ENCODE data around the gene APMAP. TPM values are rescaled to one million over a fixed set of nuclear protein-coding genes. Genes with fewer than 3 reads are reported as not detected.

APMAP gene
- total and polyA plus RNA-seq, 10 of the 15 experiments (the other 5 are each of a cell fraction or from before 2014, with no cell fraction given): 12.1 to 60.2 (median 32.7) TPM

GRCh38 chr20:25024171-25024570 lies 31.6 kb upstream of the APMAP start (continued):
- TF ChIP-seq RAD21 (IDR thresholded peaks at IDR 0.05; ENCODE audit: insufficient read depth, low read depth, low read length) (no peak), TCF12 (IDR thresholded peaks at IDR 0.05; ENCODE audit: low read depth, low read length) (no peak), TBL1XR1 (IDR thresholded peaks at IDR 0.05; ENCODE audit: low read depth, low read length) (no peak), MEF2A (IDR thresholded peaks at IDR 0.05; ENCODE audit: insufficient read depth, low read depth, low read length) (no peak), ZZZ3 (IDR thresholded peaks at IDR 0.05; ENCODE audit: control insufficient read depth, insufficient read length, low read depth) (no peak), SREBF2 (IDR thresholded peaks at IDR 0.05; ENCODE audit: low read length) (no peak), IKZF1 (conservative IDR thresholded peaks at IDR 0.05) (no peak), BHLHE40 (IDR thresholded peaks at IDR 0.05; ENCODE audit: borderline replicate concordance in 1 of 2, low read depth in 2 of 2, low read length in 1 of 2) (no peak)
- TF ChIP-seq, protein P1, sequence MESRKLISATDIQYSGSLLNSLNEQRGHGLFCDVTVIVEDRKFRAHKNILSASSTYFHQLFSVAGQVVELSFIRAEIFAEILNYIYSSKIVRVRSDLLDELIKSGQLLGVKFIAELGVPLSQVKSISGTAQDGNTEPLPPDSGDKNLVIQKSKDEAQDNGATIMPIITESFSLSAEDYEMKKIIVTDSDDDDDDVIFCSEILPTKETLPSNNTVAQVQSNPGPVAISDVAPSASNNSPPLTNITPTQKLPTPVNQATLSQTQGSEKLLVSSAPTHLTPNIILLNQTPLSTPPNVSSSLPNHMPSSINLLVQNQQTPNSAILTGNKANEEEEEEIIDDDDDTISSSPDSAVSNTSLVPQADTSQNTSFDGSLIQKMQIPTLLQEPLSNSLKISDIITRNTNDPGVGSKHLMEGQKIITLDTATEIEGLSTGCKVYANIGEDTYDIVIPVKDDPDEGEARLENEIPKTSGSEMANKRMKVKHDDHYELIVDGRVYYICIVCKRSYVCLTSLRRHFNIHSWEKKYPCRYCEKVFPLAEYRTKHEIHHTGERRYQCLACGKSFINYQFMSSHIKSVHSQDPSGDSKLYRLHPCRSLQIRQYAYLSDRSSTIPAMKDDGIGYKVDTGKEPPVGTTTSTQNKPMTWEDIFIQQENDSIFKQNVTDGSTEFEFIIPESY (IDR thresholded peaks at IDR 0.05): no peak

GRCh38 chr20:25023356-25023755 lies 30.8 kb upstream of the APMAP start:
- BruUV-seq (replicated peaks): no TSS peak
- Histone ChIP-seq H3K4me1 (ENCODE audit: control insufficient read depth, insufficient read depth, low read length) (no peaks in the 10 kb centered on the region), H2AFZ (ENCODE audit: control insufficient read depth, low read depth, low read length) (no peak overlapping the region), H3K36me3 (ENCODE audit: control insufficient read depth in 2 of 2, insufficient read depth in 2 of 2, low read length in 1 of 2) (peaks cover 0 to 8% of the 10 kb centered on the region in 2 experiments; a peak in 3 of 4 replicates), H3K79me2 (ENCODE audit: control insufficient read depth, insufficient read depth, low read length) (no peaks in the 10 kb centered on the region), H3K27me3 (replicated peaks in 1 of 2; ENCODE audit: control insufficient read depth in 2 of 2, insufficient read depth in 2 of 2, low read length in 1 of 2) (no peaks in the 10 kb centered on the region), H3K9me3 (replicated peaks; ENCODE audit: control insufficient read depth, insufficient read depth, low read length) (no peaks in the 10 kb centered on the region), H3K4me2 (ENCODE audit: control insufficient read depth, insufficient read depth) (no peak overlapping the region), H3K27ac (ENCODE audit: control insufficient read depth, insufficient read depth) (no peak overlapping the region), H3K4me3 (no peak overlapping the region), H3K9ac (ENCODE audit: control insufficient read depth, insufficient read depth, low read length) (no peak overlapping the region), H4K20me1 (ENCODE audit: control insufficient read depth, insufficient read depth) (no peaks in the 10 kb centered on the region)
- POLR2A ChIA-PET: no interaction called here
- FAIRE-seq (no peak), DNase-seq (ENCODE audit: low read depth, low spot score) (no peak), ATAC-seq (no peak)
- 71% methylated on average over 10 of the region's 10 CpGs for WGBS (ENCODE audit: insufficient coverage, insufficient replicate concordance, low lambda C conversion rate, missing lambda C conversion rate)
- CTCF ChIA-PET: no interaction called here
- intact Hi-C loops (cut with micrococcal nuclease; ENCODE audit: unreplicated experiment) (no loop called here), in situ Hi-C loops (cut with MboI) (loop anchor here (5.0 kb wide), 1 partner anchor 51 kb away; no protein-coding TSS in a partner anchor)
- SMC1A ChIA-PET (ENCODE audit: uncharacterized antibody, unreplicated experiment): interaction anchor here (1.1 kb wide), 1 partner anchor 40 kb away, joined by 3 read pairs; no protein-coding TSS in a partner anchor
- RAD21 ChIA-PET (ENCODE audit: unreplicated experiment): no interaction called here
- TF ChIP-seq SP1 (IDR thresholded peaks at IDR 0.05; ENCODE audit: low read depth, low read length) (no peak), NFYB (IDR thresholded peaks at IDR 0.05; ENCODE audit: insufficient read depth, low read depth, low read length) (no peak), CBX3 (IDR thresholded peaks at IDR 0.05; ENCODE audit: borderline replicate concordance, low read depth) (no peak), RBBP5 (conservative IDR thresholded peaks at IDR 0.05) (no peak), CREB1 (IDR thresholded peaks at IDR 0.05; ENCODE audit: low read depth) (no peak), POLR2AphosphoS2 (IDR thresholded peaks at IDR 0.05; ENCODE audit: low read depth, low read length) (no peak), POLR2A (IDR thresholded peaks at IDR 0.05; ENCODE audit: low read depth, low read length) (no peak), SMC3 (IDR thresholded peaks at IDR 0.05; ENCODE audit: borderline replicate concordance, low read length) (no peak), POU2F2 (IDR thresholded peaks at IDR 0.05; ENCODE audit: borderline replicate concordance, low read depth, low read length) (no peak)
- TF ChIP-seq, protein P2, sequence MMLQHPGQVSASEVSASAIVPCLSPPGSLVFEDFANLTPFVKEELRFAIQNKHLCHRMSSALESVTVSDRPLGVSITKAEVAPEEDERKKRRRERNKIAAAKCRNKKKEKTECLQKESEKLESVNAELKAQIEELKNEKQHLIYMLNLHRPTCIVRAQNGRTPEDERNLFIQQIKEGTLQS (IDR thresholded peaks at IDR 0.05; ENCODE audit: borderline replicate concordance, extremely low read depth, low read depth, low read length): no peak
- TF ChIP-seq, protein P3, sequence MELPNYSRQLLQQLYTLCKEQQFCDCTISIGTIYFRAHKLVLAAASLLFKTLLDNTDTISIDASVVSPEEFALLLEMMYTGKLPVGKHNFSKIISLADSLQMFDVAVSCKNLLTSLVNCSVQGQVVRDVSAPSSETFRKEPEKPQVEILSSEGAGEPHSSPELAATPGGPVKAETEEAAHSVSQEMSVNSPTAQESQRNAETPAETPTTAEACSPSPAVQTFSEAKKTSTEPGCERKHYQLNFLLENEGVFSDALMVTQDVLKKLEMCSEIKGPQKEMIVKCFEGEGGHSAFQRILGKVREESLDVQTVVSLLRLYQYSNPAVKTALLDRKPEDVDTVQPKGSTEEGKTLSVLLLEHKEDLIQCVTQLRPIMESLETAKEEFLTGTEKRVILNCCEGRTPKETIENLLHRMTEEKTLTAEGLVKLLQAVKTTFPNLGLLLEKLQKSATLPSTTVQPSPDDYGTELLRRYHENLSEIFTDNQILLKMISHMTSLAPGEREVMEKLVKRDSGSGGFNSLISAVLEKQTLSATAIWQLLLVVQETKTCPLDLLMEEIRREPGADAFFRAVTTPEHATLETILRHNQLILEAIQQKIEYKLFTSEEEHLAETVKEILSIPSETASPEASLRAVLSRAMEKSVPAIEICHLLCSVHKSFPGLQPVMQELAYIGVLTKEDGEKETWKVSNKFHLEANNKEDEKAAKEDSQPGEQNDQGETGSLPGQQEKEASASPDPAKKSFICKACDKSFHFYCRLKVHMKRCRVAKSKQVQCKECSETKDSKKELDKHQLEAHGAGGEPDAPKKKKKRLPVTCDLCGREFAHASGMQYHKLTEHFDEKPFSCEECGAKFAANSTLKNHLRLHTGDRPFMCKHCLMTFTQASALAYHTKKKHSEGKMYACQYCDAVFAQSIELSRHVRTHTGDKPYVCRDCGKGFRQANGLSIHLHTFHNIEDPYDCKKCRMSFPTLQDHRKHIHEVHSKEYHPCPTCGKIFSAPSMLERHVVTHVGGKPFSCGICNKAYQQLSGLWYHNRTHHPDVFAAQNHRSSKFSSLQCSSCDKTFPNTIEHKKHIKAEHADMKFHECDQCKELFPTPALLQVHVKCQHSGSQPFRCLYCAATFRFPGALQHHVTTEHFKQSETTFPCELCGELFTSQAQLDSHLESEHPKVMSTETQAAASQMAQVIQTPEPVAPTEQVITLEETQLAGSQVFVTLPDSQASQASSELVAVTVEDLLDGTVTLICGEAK (IDR thresholded peaks at IDR 0.05; ENCODE audit: borderline replicate concordance): no peak
